NCI-H187 (cell line): Measurements from ENCODE around the gene WDTC1.
A peak's percentile ranks its signal among the peaks of the same experiment; 100 is the strongest.

Experiments used
- DNase-seq, 2 experiments: peaks; one replicate each; lab custom pipeline; 2025; lab: John Stamatoyannopoulos, UW

WDTC1 gene

DNA sequence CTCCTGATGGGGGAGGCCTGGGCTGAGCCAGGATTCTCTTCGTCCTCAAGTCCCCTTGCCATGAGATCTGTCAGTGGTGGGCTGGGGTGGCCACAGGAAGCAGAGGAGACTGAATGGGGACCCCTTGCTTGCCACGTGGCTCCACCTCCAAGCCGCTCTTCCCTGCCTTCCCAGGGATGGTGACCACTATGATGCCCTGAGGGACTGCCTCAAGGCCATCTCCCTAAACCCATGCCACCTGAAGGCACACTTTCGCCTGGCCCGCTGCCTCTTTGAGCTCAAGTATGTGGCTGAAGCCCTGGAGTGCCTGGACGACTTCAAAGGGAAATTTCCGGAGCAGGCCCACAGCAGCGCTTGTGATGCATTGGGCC, 66.6 kb downstream of the WDTC1 start:
- DNase-seq = peak in 1 of 2 experiments; percentile 39

DNA sequence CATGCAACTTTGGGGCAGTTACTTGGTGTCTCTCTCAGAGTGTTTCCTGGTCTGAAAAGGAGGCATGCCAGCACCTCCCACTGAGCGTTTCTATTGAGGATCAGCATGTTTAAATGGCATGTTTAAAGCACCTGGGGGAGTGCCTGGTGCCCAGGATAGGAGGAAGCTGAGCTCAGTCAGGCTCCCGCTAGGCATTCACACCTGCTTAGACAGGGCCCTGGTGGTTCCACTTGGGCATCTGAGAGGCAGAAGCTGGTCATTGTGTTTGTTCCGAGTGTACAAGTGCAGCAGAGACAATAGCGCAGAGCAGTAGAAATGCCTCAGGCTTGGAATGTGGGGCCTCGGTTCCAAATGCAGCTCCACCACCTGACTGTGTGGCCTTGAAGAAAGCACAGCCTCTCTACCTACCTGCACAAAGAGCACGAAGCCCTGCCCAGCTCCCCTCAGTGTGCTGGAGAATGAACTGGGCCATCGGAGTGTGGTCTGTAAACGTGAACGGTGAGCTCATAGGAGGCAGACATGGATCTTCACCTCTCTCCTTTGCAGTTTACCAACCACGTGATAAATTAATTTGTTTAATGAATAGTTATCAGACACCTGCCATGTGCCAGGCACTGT, 67.3 kb downstream of the WDTC1 start:
- DNase-seq = peak; percentile 30 to 40

DNA sequence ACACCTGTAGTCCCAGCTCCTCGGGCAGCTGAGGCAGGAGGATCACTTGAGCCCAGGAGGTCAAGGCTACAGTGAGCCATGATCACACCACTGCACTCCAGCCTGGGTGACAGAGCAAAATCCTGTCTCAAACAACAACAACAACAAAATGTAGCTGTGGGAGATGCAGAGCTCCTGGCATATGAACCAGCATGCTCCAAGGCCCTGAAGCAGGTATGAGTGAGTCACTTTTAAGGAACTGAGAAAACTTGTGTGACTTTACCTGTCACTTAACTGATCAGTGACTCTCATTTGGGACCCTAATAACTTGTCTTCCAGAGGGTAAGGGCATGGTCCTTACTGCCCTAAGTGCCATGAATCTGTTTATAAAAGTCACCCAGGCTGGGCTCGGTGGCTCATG, 68.2 kb downstream of the WDTC1 start:
- DNase-seq = no peak

DNA sequence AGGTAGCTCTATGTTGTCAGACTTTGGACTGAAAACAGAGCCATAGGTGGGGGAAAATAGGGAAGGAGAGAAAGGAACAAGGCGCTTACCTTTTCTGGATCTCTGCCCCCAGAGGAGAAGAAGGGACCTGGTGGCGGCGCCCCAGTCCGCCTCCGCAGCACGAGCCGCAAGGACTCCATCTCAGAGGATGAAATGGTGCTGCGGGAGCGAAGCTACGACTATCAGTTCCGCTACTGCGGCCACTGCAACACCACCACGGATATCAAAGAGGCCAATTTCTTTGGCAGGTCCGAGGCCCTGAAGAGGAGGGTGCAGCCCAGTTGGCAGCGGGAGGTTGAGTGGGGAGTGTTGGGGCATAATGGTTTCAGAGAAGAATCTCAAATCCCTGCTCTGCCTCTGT, 69.1 kb downstream of the WDTC1 start:
- no peak for DNase-seq

DNA sequence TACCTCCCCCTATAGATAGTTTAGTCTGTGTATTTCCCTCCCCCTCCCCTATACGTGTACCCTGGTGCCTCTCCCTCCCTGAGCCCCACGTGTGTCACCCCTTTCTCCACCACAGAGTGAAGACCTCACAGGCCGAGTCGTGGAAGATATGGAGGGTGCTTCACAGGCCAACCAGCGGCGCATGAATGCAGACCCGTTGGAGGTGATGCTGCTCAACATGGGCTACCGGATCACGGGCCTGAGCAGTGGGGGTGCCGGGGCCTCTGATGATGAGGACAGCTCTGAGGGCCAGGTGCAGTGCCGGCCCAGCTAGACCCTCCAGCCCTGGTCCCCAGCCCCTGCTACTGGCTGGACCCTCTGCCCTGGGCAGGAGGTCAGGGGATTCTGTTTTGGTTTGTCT, 71.6 kb downstream of the WDTC1 start:
- DNase-seq = no peak

DNA sequence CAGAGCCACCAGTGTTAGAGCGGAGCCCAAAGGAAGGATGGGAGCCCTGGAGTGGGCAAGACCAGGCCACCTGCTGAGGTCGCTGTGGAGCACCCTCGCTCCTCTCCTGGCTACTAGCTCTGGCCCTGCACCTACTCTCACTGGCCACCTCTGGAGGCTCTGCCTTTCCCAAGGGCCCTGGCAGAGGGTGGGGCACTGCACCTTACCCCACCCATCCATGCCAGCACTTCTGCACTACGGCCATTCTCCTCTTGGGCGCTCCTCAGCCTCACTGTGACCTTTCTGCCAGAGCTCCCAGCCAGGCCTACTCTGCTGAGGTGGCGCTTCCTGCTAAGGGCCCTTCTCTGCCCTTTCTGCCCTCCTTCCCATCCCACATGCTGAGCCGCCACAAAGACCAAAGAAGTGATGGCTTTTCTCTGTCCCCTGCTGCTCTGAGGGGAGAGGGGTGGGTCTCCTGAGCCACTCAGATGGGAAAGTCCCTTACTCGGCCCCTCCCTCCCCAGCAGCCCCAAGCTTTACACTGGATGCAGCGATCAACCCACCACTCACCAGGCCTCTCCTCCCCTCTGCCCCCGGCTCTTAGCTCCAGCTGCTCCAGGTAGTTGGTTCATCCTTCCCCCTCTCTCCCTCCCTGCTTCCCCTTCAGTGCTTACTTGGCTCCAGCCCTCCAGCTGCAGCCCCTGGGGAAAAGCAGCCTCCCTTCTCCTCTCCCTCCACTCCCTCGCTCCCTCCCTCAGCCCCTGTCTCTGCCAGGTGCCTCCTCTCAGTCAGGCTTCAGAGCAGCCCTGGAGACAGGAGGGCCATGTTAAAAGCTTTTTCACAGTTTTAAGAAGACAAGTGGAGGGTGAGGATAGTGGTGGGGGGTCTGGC, 72.7 kb downstream of the WDTC1 start:
- peak; percentile 97 to 98 for DNase-seq

DNA sequence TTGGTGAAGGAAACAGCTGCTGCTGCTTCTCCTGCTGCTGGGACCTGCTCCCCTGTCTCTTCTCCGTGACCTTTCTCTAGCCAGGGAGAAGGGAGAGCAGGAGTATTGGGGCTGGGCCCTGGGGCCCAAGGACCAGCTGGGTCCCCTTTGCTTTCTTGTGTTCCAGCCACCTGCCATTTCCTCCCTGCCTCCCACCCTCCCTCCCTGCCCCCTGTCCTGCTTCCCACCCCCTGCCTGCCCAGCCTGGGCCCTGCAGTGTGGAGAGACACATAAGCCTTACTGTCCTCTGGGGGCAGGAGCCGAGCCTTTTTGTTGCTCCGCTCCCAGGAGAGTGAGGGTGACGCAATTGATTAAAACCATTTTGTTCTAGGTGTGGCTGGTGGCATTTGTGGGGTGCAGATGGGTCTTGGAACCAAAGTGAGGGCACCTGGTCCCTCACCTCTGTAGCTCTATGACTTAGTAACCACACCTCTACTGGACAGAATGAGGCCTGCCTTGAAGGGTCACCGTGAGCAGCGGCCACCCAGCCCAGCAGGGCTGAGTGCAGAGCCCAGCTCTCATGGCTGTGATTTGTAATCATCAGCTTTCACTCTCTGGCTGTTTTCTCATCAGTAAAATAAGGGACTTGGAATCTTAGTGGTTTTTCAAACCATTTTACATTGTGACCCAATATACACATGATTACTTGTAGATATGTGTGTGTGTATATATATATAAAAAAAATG, 73.6 kb downstream of the WDTC1 start:
- DNase-seq = peak; percentile 30 to 35

DNA sequence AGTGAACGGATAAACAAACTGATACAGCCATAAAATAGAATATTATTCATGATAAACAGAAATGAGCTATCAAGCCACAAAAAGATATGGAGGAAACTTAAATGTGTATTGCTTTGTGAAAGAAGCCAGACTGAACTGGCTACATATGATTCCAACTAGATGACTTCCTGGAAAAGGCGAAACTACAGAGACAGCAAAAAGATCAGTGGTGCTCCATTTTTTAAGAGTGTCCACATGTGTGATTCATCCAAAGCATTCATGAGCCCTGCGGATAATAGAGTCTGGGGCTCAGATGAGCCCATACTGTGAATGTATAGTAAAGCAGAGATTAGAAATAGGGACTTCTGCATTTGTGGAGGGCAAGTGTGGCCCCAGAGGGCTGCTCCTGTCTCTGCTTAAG, 79.7 kb downstream of the WDTC1 start:
- no peak for DNase-seq

DNA sequence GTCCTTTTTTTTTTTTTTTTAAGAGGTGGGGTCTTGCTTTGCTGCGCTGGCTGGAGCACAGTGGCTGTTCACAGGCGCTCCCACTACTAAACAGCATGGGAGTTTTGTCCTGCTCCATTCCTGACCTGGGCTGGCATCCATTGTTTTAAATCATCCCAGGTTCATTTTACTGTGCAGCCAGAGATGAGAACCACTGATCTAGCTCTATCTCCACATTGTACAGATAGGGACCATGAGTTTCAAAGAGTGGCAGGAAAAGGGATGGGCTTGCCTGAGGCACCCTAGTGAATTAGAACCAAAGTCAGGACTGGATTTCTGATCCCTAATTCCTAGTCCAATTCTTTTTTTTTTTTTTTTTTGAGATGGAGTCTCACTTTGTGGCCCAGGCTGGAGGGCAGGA, 80.3 kb downstream of the WDTC1 start:
- DNase-seq = no peak

DNA sequence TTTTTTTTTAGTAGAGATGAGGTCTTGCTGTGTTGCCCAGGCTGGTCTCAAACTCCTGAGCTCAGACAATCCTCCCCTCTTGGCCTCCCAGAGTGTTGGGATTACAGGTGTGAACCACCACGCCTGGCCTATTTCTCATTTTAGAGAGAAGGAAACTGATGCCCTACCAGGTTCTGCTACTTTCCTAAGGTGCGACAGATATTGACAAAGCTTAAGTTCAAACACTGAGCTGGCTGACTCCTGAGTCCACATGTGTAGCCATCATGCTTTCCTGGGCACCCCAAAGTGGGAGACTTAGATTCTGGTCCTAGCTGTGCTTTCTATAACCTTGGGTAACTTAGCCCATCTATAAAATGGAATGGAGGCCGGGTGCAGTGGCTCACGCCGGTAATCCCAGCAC, 82.4 kb downstream of the WDTC1 start:
- no peak for DNase-seq

DNA sequence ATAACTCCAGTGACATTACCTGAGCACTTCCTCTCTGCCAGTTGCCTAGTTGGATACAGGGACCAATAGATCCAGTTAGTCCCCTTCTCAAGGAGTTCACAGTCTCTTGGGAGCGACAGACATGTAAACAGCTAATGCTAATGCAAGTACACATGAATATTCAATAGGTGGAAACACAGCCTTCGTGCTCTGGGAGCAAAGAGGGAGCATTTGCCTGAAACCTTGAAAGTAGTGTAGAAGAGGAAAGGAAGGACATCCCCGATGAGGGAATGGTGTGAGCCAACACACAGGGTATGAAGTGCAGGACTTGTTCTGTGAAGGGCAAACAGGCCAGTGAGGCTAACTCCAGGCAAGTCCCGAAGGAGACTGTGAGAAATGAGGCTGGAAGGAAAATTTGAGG, 83.7 kb downstream of the WDTC1 start:
- DNase-seq = no peak

DNA sequence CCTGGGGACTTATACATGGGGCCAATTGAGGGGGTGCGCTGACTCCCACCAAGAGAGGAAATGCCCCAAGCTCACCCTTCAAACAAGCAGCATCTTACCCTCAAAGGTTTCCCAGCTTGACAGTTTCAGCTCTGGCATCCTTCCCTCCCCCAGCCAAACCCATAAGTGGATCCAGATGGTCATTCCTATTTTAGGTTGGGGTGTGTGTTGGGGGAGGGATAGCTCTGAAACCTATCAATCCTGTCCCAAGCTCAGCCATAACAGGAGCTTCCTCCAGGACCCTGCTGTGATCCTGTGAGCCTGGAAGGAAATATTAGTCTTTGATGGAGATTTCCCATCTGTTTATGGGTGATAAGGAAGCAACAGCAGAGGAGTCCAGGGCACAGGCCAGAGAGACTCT, 84.2 kb downstream of the WDTC1 start:
- no peak for DNase-seq

DNA sequence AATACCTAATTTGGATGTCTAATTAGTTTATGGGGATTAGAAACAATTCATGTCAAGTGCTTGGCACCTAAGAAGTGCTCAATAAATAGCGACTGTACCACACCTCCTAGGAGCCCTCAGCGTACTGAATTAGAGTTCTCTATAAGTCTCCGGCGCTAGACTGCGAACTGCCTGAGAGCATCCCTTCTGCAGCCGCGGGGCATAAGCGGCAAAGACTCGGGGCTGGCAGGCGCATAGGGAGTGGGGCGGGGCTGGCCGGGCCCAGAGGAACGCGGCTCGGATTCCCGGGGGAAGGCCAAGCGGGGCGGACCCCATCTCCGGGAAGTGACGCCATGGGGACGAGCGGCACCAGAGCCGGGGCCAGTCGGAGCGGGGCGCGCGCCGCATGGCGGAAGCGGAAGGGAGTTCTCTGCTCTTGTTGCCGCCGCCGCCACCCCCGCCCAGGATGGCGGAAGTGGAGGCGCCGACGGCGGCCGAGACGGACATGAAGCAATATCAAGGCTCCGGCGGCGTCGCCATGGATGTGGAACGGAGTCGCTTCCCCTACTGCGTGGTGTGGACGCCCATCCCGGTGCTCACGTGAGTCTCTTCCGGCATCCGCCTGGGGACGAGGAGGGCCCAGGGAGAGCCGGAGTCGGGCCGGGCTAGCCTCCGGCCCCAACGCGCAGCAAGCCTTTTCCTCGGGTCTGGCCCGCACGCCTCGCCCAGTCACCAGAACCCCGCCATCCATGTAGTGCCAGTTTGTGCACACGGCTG, 87.6 kb downstream of the WDTC1 start, which contains the start of gene TMEM222:
Gene TMEM222, plus strand, starts transcription at position 351 of the 756 bp plus-strand sequence. Its CDS starts 35 bp downstream, at position 386.
- peak; percentile 86 to 94 for DNase-seq

DNA sequence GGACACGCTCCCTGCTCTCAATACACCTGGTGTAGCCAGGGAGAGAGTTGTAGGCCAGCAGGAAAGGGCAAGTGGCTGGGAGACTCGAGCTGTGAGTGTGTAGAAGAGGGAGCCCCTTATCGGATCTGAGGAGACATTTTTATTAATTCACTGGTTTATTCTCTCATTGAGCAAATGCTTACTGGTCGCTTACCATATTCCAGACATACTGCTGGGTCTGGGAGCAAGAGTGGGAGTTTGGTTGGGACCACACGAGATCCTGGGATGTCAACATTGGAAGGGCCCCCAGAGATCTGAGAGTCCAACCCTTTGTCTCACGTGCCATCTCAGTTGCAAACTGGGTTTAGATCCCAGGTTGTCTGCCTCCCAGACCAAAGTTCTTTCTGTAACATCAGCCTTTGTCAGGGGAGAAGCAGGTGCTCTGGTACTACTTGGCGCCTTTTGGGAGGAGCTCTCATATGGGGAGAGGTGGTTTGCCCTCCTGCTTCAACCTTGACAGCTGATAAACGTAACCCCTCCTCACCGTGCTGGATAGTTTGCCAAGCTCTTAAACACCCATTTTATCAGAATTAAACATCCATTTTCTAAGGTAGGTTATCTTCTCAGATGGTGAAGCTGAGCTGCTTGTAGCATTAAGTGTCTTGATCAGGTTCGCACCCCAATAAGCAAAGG, 88.3 kb downstream of the WDTC1 start:
- DNase-seq = no peak

DNA sequence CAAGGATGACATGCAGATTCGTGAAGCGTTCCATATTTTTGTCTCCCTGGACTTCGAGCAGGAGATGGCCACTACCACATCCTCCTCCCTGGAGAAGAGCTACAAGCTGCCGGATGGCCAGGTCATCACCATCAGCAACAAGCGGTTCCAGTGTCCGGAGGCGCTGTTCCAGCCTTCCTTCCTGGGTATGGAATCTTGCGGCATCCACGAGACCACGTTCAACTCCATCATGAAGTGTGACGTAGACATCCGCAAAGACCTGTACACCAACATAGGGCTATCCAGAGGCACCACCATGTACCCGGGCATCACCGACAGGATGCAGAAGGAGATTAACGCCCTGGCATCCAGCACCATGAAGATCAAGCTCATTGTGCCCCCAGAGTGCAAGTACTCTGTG, 90.9 kb downstream of the WDTC1 start:
- no peak for DNase-seq

DNA sequence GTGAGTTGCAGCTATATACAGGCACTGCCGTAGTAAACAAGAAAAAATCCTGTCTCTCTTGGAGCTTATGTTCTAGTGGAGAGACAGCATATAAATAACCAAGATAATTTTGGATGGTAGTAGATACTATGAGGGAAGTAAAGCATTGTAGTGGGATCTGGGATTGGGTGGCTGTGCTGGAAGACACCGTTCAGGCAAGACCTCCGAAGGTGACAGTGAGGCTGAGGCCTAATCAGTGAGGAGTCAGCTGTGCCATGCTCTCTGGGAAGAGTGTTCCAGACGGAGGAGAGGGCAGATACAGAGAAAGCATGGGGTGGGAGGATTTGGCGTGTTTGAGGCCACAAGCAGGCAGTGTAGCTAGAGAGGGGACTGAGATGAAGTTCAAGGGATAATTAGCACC, 93.5 kb downstream of the WDTC1 start:
- DNase-seq = no peak

DNA sequence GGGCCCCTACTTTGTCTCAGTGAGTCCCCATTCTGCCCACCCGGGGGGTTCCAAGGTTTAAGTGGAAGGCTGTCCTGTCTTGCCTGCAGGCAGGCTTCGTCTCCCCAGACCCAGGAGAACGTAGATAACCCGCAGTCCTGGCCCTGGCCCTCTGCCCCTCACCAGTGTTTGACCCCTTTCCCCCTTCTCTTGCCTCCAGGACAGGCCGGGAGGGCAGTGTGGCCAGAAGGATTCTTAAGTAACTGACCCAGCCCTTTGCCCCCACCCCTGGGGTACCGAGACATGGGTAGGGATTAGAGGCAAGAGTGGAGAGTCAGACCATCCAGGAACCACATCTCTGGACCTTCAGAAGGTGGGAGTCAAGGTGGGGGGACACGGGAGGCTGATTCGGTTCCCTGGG, 96.4 kb downstream of the WDTC1 start:
- DNase-seq = no peak

DNA sequence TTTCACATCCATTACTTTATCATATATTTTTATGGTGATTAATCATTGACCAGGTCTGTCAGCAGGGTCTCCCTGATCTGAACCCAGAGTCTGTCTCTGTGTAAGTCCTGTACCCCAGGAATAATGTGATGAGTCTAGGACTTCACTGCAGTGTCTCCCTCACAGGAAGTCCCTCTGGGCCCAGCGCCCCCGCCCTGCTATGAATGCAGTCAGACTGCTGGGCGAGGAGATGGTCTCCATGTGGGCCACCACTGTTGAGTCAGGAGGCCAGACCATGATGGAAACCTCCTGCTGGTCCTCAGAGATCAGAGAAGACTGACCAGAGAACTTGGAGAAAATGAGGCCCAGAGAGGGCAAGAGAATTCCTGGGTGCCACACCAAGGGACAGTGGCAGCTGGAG, 97.0 kb downstream of the WDTC1 start:
- DNase-seq = no peak

DNA sequence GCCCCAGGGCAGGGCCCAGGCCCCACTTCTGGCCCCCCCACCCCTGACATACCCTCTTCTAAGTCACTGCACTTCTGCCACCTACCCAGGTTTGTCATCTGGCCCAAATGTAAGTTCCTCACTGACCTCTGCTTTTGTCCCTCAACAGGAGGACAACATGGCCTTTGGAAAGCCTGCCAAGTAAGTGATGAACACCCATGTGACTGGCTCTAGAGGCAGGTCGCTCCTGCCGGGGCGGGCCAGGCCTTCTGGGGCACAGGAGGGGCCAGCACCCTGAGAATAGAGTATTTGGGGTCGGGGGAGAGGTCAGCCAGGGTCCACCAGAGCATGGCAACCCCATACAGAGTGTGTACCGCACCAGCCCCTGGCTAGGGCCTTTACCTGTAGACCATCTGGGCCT, 97.5 kb downstream of the WDTC1 start:
- DNase-seq = no peak

DNA sequence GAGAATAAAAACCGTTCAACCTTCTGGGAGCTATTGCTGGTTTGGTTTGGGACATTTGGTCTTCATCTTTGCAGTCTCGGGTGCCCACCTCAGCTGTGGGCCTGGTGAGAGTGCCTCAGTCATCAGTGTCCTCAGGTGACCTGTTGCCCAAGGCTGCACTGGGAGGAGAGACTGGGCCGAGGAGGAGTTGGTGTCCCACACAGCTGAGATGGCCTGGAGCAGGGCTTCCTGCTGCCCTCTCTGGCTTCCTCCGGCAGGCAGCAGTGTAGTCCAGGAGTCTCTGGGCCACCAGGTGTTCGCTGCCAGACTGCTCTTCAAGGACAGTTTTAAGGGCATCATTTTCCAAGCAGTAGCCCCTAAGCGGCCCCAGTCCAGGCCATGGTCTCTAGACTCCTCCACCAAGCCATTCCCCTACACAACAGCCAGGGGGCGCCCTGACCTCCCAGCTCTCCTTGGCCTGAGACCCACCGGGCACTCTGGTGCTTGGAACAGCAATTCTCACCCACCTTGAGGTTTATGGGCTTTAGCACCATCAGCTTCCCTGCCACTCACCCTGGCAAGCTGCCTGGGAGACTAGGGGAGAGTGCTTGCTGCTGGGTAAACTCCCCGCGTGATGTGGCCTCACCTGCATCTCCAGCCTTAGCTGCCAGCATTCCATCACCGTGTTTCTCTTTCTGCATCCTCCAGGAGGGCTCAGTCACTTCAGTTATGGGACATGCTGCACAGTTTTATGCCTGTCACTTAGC, 98.3 kb downstream of the WDTC1 start:
- DNase-seq = peak in 1 of 2 experiments; percentile 16

DNA sequence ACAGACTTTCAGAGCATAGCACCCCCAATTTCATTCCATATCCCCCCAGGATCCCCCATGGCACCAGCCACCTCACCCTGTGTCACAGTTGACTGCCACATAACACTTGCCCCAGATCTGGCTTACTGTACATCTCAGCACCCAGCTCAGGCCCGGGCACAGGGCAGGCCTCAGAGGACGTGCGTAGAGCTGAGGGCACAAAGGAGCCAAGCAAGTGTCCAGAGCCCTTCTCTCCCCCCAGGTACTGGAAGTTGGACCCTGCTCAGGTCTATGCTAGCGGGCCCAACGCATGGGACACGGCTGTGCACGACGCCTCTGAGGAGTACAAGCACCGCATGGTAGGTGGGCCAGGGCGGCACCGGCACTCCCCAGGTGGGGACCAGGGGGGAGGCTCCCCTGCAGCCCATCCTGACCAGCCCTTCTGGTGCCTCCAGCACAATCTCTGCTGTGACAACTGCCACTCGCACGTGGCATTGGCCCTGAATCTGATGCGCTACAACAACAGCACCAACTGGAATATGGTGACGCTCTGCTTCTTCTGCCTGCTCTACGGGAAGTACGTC, 99.4 kb downstream of the WDTC1 start:
- DNase-seq = no peak
